ENCODE measurements around the gene IGF1. TPM values are rescaled to one million over a fixed set of nuclear protein-coding genes. Genes with fewer than 3 reads are reported as not detected.

IGF1 gene
- total and polyA plus RNA-seq, 9 of the 15 experiments (the other 6 are each of a cell fraction or from before 2014, with no cell fraction given): 3.7 to 13.9 (median 4.5) TPM

DNA sequence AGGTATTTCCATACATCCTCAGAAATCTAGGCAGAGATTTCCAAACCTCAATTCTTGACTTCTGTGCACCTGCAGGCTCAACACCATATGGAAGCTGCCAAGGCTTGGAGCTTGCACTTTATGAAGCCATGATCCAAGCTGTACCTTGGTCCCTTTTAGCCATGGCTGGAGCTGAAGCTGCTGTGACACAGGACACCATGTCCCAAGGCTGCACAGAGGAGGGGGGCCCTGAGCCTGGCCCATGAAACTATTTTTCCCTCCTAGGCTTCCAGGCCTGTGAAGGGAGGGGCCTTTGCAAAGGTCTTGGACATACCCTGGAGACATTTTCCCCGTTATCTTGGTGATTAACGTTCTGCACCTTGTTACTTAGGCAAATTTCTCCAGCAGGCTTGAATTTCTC, 110.5 kb downstream of the IGF1 start:
- no peak overlapping the region for H3K9ac ChIP-seq (ENCODE audit: insufficient read depth in 1 of 2, low read depth in 2 of 2, low read length in 2 of 2)
- no peak overlapping the region for H3K4me2 ChIP-seq (ENCODE audit: insufficient read depth, low read length)
- ChIA-PET CTCF (ENCODE audit: low intra/inter-chr PET ratio) (no interaction called here), POLR2A (no interaction called here)
- H3K4me3 ChIP-seq: no peak overlapping the region
- no peak for DNase-seq (ENCODE audit: extremely low read depth in 1 of 4, low spot score in 3 of 4)
- no peaks in the 10 kb centered on the region for H3K9me1 ChIP-seq (ENCODE audit: control insufficient read depth, insufficient read depth, low read length)
- H3K4me1 ChIP-seq (replicated peaks in 1 of 2; ENCODE audit: control insufficient read depth in 2 of 2, insufficient read depth in 2 of 2, low read length in 2 of 2): no peaks in the 10 kb centered on the region; a peak in 1 of 5 replicates
- no peak overlapping the region for H3K27ac ChIP-seq (ENCODE audit: extremely low read depth, low read depth, low read length)
- H3K9me3 ChIP-seq (replicated peaks; ENCODE audit: control insufficient read depth, insufficient read depth, low read depth, low read length): no peaks in the 10 kb centered on the region; the same call in 1 of the 2 replicates
- no peak for FAIRE-seq
- ATAC-seq: no peak
- no peaks in the 10 kb centered on the region for H3K36me3 ChIP-seq (ENCODE audit: control insufficient read depth, insufficient read depth, low read length)
- H2AFZ ChIP-seq (ENCODE audit: low read depth, low read length): no peak overlapping the region
- in situ Hi-C loops (cut with MboI): no loop called here
- no TSS peak for BruUV-seq (replicated peaks)
- intact Hi-C loops (cut with micrococcal nuclease): no loop called here
- H3K79me2 ChIP-seq (ENCODE audit: control insufficient read depth, insufficient read depth, low read length): no peaks in the 10 kb centered on the region
- no peaks in the 10 kb centered on the region for H3K27me3 ChIP-seq (ENCODE audit: control insufficient read depth in 2 of 2, insufficient read depth in 2 of 2, low read length in 2 of 2)
- WGBS (ENCODE audit: insufficient coverage, low coverage, missing lambda C conversion rate): 3% methylated on average over 2 of the region's 2 CpGs
- TF ChIP-seq NR2C2 (CRISPR knock-in tag; IDR thresholded peaks at IDR 0.05): no peak
- no peak for TF ChIP-seq NR2C2 (tag; IDR thresholded peaks at IDR 0.05)
- no peak for TF ChIP-seq NONO (IDR thresholded peaks at IDR 0.05; ENCODE audit: low read depth in 2 of 2, low read length in 1 of 2)
- no peak for TF ChIP-seq ZNF507 (tag; conservative IDR thresholded peaks at IDR 0.05)
- no peak for TF ChIP-seq BRD9 (IDR thresholded peaks at IDR 0.05; ENCODE audit: low read depth, partially characterized antibody)
- no peak for TF ChIP-seq PYGO2 (tag; IDR thresholded peaks at IDR 0.05)
- TF ChIP-seq CHD4 (IDR thresholded peaks at IDR 0.05; ENCODE audit: insufficient read depth, insufficient replicate concordance, low read depth, low read length, poor library complexity, severe bottlenecking): no peak
- H4K20me1 ChIP-seq (replicated peaks; ENCODE audit: control insufficient read depth, insufficient read depth, low read length): no peaks in the 10 kb centered on the region

DNA sequence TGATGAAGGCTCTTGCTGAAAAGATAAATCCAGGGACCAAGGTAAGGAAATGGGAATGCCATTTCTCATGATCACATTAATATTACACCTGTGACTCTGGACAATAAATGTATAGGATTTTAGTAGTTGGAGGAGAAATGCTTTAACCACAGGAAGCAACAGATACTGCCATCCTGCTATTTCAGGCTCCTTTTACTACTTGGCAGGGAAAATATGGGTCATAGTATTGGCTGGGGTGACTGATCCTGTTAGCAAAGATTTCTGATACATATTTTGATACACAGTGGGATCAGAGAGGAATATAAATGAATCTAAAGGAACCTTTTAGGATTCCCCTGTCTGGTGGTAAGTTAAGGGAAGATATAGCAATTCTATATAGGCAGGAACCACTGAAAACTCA, 115.0 kb downstream of the IGF1 start:
- Histone ChIP-seq H3K27ac (ENCODE audit: extremely low read depth, low read depth, low read length) (no peak overlapping the region), H3K36me3 (ENCODE audit: control insufficient read depth, insufficient read depth, low read length) (no peaks in the 10 kb centered on the region), H3K9me1 (ENCODE audit: control insufficient read depth, insufficient read depth, low read length) (no peaks in the 10 kb centered on the region), H3K9me3 (replicated peaks; ENCODE audit: control insufficient read depth, insufficient read depth, low read depth, low read length) (no peaks in the 10 kb centered on the region; the same call in 1 of the 2 replicates), H4K20me1 (replicated peaks; ENCODE audit: control insufficient read depth, insufficient read depth, low read length) (no peaks in the 10 kb centered on the region), H2AFZ (ENCODE audit: low read depth, low read length) (no peak overlapping the region), H3K27me3 (ENCODE audit: control insufficient read depth in 2 of 2, insufficient read depth in 2 of 2, low read length in 2 of 2) (no peaks in the 10 kb centered on the region), H3K4me2 (ENCODE audit: insufficient read depth, low read length) (no peak overlapping the region), H3K9ac (ENCODE audit: insufficient read depth in 1 of 2, low read depth in 2 of 2, low read length in 2 of 2) (no peak overlapping the region), H3K4me1 (replicated peaks in 1 of 2; ENCODE audit: control insufficient read depth in 2 of 2, insufficient read depth in 2 of 2, low read length in 2 of 2) (no peaks in the 10 kb centered on the region; a peak in 1 of 5 replicates), H3K4me3 (no peak overlapping the region), H3K79me2 (ENCODE audit: control insufficient read depth, insufficient read depth, low read length) (no peaks in the 10 kb centered on the region)
- DNase-seq (ENCODE audit: extremely low read depth in 1 of 4, low spot score in 3 of 4) (no peak), FAIRE-seq (no peak), ATAC-seq (no peak)
- POLR2A ChIA-PET: no interaction called here
- intact Hi-C loops (cut with micrococcal nuclease) (no loop called here), in situ Hi-C loops (cut with MboI) (no loop called here)
- BruUV-seq (replicated peaks): no TSS peak
- CTCF ChIA-PET (ENCODE audit: low intra/inter-chr PET ratio): no interaction called here
- TF ChIP-seq, protein P1, sequence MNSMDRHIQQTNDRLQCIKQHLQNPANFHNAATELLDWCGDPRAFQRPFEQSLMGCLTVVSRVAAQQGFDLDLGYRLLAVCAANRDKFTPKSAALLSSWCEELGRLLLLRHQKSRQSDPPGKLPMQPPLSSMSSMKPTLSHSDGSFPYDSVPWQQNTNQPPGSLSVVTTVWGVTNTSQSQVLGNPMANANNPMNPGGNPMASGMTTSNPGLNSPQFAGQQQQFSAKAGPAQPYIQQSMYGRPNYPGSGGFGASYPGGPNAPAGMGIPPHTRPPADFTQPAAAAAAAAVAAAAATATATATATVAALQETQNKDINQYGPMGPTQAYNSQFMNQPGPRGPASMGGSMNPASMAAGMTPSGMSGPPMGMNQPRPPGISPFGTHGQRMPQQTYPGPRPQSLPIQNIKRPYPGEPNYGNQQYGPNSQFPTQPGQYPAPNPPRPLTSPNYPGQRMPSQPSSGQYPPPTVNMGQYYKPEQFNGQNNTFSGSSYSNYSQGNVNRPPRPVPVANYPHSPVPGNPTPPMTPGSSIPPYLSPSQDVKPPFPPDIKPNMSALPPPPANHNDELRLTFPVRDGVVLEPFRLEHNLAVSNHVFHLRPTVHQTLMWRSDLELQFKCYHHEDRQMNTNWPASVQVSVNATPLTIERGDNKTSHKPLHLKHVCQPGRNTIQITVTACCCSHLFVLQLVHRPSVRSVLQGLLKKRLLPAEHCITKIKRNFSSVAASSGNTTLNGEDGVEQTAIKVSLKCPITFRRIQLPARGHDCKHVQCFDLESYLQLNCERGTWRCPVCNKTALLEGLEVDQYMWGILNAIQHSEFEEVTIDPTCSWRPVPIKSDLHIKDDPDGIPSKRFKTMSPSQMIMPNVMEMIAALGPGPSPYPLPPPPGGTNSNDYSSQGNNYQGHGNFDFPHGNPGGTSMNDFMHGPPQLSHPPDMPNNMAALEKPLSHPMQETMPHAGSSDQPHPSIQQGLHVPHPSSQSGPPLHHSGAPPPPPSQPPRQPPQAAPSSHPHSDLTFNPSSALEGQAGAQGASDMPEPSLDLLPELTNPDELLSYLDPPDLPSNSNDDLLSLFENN (IDR thresholded peaks at IDR 0.05; ENCODE audit: low read depth in 2 of 2, low read length in 2 of 2): no peak
- TF ChIP-seq, protein P2, sequence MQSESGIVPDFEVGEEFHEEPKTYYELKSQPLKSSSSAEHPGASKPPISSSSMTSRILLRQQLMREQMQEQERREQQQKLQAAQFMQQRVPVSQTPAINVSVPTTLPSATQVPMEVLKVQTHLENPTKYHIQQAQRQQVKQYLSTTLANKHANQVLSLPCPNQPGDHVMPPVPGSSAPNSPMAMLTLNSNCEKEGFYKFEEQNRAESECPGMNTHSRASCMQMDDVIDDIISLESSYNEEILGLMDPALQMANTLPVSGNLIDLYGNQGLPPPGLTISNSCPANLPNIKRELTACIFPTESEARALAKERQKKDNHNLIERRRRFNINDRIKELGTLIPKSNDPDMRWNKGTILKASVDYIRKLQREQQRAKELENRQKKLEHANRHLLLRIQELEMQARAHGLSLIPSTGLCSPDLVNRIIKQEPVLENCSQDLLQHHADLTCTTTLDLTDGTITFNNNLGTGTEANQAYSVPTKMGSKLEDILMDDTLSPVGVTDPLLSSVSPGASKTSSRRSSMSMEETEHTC (IDR thresholded peaks at IDR 0.05): no peak
- TF ChIP-seq ZC3H4 (CRISPR knock-in tag; IDR thresholded peaks at IDR 0.05; ENCODE audit: borderline replicate concordance): no peak
- TF ChIP-seq, protein P3, sequence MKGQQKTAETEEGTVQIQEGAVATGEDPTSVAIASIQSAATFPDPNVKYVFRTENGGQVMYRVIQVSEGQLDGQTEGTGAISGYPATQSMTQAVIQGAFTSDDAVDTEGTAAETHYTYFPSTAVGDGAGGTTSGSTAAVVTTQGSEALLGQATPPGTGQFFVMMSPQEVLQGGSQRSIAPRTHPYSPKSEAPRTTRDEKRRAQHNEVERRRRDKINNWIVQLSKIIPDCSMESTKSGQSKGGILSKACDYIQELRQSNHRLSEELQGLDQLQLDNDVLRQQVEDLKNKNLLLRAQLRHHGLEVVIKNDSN (CRISPR knock-in tag; IDR thresholded peaks at IDR 0.05): no peak

All from K562 (cell line).